Liver (tissue), 9 donors: Measurements from ENCODE around the gene NKX1-2. TPM values are rescaled to one million over a fixed set of nuclear protein-coding genes. Genes with fewer than 3 reads are reported as not detected.

Experiments used
- DNase-seq: peaks from one replicate; pipeline ENCODE4 v3.0.0-alpha.2; 2017; ENCODE audit warnings: low spot score
- H3K27ac ChIP-seq, 2 donors: one replicate each; pipeline ENCODE4 v1.7.0; 2013; ENCODE audit warnings: inconsistent platforms in 2 of 2, low read length in 2 of 2, control low read depth in 1 of 2, low read depth in 1 of 2, mild to moderate bottlenecking in 1 of 2
- H3K27me3 ChIP-seq, 4 donors: one replicate each; pipeline versions ENCODE4 v1.6.1 to v1.7.0; 2013; ENCODE audit warnings: low read length in 3 of 4, inconsistent platforms in 1 of 4, mild to moderate bottlenecking in 1 of 4, moderate library complexity in 1 of 4; ENCODE audit not compliant: control insufficient read depth in 4 of 4, insufficient read depth in 4 of 4
- H3K36me3 ChIP-seq, 4 donors: one replicate each; pipeline versions ENCODE4 v1.6.1 to v1.7.0; 2013; ENCODE audit warnings: low read length in 3 of 4, mild to moderate bottlenecking in 3 of 4, low read depth in 1 of 4, moderate library complexity in 1 of 4; ENCODE audit not compliant: control insufficient read depth in 4 of 4, insufficient read depth in 3 of 4
- H3K4me1 ChIP-seq, 4 donors: one replicate each; pipeline versions ENCODE4 v1.6.1 to v1.7.0; 2013; ENCODE audit warnings: low read length in 3 of 4, mild to moderate bottlenecking in 3 of 4, moderate library complexity in 1 of 4; ENCODE audit not compliant: control insufficient read depth in 4 of 4, insufficient read depth in 4 of 4
- H3K4me3 ChIP-seq, 3 donors: one replicate each; pipeline versions ENCODE4 v1.6.1 to v1.7.0; 2013; ENCODE audit warnings: low read length in 3 of 3, control low read depth in 1 of 3, low read depth in 1 of 3, mild to moderate bottlenecking in 1 of 3
- H3K9ac ChIP-seq, 2 donors: one replicate each; pipeline ENCODE4 v1.7.0; 2013; ENCODE audit warnings: low read length in 2 of 2, mild to moderate bottlenecking in 2 of 2, moderate library complexity in 2 of 2, control low read depth in 1 of 2, low read depth in 1 of 2
- H3K9me3 ChIP-seq, 4 donors: one replicate each; pipeline versions ENCODE4 v1.6.1 to v1.7.0; 2013; ENCODE audit warnings: low read length in 3 of 4; ENCODE audit not compliant: control insufficient read depth in 4 of 4
- EGR1 ChIP-seq, 2 donors: IDR thresholded peaks; 2 replicates each; pipeline ENCODE4 v1.6.1; 2016 to 2018; ENCODE audit warnings: antibody characterized with exemption in 2 of 2, low read depth in 2 of 2
- FOXA1 ChIP-seq: IDR thresholded peaks from 2 replicates; pipeline ENCODE4 v1.6.1; 2016; ENCODE audit warnings: antibody characterized with exemption
- FOXA2 ChIP-seq: IDR thresholded peaks from 2 replicates; pipeline ENCODE4 v1.6.1; 2016; ENCODE audit warnings: antibody characterized with exemption
- GABPA ChIP-seq, 2 donors: IDR thresholded peaks in 1 of 2; conservative IDR thresholded peaks in 1 of 2; 2 replicates each; pipeline ENCODE4 v1.6.1; 2016; ENCODE audit warnings: antibody characterized with exemption in 2 of 2, mild to moderate bottlenecking in 1 of 2, moderate library complexity in 1 of 2
- HNF4A ChIP-seq, 2 donors: conservative IDR thresholded peaks; 2 replicates each; pipeline ENCODE4 v1.6.1; 2016; ENCODE audit warnings: antibody characterized with exemption in 2 of 2, mild to moderate bottlenecking in 2 of 2
- HNF4G ChIP-seq: IDR thresholded peaks from 2 replicates; pipeline ENCODE4 v1.6.1; 2016; ENCODE audit warnings: antibody characterized with exemption
- JUND ChIP-seq, 2 donors: IDR thresholded peaks; 2 replicates each; pipeline ENCODE4 v1.6.1; 2016; ENCODE audit warnings: antibody characterized with exemption in 2 of 2
- NR2F2 ChIP-seq: IDR thresholded peaks from 2 replicates; pipeline ENCODE4 v1.6.1; 2016; ENCODE audit warnings: antibody characterized with exemption
- RAD21 ChIP-seq, 2 donors: IDR thresholded peaks; 2 replicates each; pipeline ENCODE4 v1.6.1; 2016; ENCODE audit warnings: antibody characterized with exemption in 2 of 2, mild to moderate bottlenecking in 2 of 2
- RXRA ChIP-seq, 2 donors: IDR thresholded peaks; 2 replicates each; pipeline ENCODE4 v1.6.1; 2017 to 2018; ENCODE audit warnings: antibody characterized with exemption in 2 of 2, mild to moderate bottlenecking in 1 of 2
- SP1 ChIP-seq: IDR thresholded peaks from 2 replicates; pipeline ENCODE4 v1.6.1; 2018; ENCODE audit warnings: antibody characterized with exemption, mild to moderate bottlenecking
- TAF1 ChIP-seq: conservative IDR thresholded peaks from 2 replicates; pipeline ENCODE4 v1.6.1; 2016; ENCODE audit warnings: antibody characterized with exemption, mild to moderate bottlenecking
- YY1 ChIP-seq: IDR thresholded peaks from 2 replicates; pipeline ENCODE4 v1.6.1; 2016; ENCODE audit warnings: antibody characterized with exemption, mild to moderate bottlenecking
- WGBS: extraction: QIAGEN DNeasy Blood & Tissue Kit; methylation state at CpG from one replicate; pipeline ENCODE4 v1.1.7; 2013; 5-methylcytosine and 5-hydroxymethylcytosine counted together
- polyA plus RNA-seq, 2 donors: library from polyadenylated mRNA; stranded (reverse) in 1 of 2; unstranded in 1 of 2; fragments of 200-250 nt in 1 of 2; fragments of >200 nt in 1 of 2; fragmentation: Nextera tagmentation in 1 of 2; extraction: Ambion mirVana in 1 of 2; gene quantifications; one replicate each; pipeline versions ENCODE4 v1.2.1 to v1.2.3, GENCODE V29; 2013 to 2015
- total RNA-seq, 2 donors: library from RNA; depleted of rRNA; stranded (reverse); fragments of >200 nt; gene quantifications; one replicate each; pipeline ENCODE4 v1.2.3, GENCODE V29; 2014
- TF ChIP-seq, protein P1 (sequence below): IDR thresholded peaks from 2 replicates; pipeline ENCODE4 v1.6.1; 2016; ENCODE audit warnings: antibody characterized with exemption, mild to moderate bottlenecking
- TF ChIP-seq, protein P2 (sequence below): IDR thresholded peaks from 2 replicates; pipeline ENCODE4 v1.6.1; 2016; ENCODE audit warnings: antibody characterized with exemption
- TF ChIP-seq, protein P3 (sequence below): IDR thresholded peaks from 2 replicates; pipeline ENCODE4 v1.6.1; 2016; ENCODE audit warnings: antibody characterized with exemption
- TF ChIP-seq, protein P4 (sequence below): IDR thresholded peaks from 2 replicates; pipeline ENCODE4 v1.6.1; 2016; ENCODE audit warnings: antibody characterized with exemption
- TF ChIP-seq, protein P5 (sequence below): fragments of 150-350 bp; IDR thresholded peaks from 2 replicates; pipeline ENCODE4 v1.5.1; 2017; ENCODE audit warnings: improper control_type of control experiment, low read depth, low read length; ENCODE audit not compliant: missing input control
- donor health status: healthy.
- donor health status: healthy.
- donor health status: healthy.
- donor health status: healthy.
- donor health status: healthy.

Gene NKX1-2
- total and polyA plus RNA-seq, 4 donors = not detected

DNA sequence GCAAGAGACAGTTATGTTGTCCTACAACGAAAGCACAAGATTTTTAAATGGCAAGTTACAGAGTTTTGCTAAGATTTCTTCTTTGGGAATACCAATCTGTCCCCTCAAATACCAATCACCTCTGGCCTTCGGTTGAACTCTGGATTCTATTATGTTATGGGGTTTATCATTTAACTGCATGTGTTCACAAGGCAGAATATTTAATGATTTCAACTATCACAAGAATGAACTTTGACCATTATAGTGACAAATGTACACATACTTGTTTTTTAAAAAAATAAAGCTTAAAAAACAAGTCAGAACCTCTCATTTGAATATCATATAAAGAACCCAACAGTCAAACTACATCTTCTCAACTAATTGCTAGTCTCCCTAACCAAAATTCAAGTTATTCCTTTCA lies 42.4 kb downstream of the NKX1-2 start:
- Histone ChIP-seq H3K36me3 (peaks cover 0 to 21% (median 7%) of the 10 kb centered on the region in 4 donors), H3K27ac (no peak overlapping the region), H3K9ac (no peak overlapping the region), H3K4me3 (no peak overlapping the region), H3K9me3 (no peaks in the 10 kb centered on the region), H3K27me3 (no peaks in the 10 kb centered on the region), H3K4me1 (peaks cover 0 to 9% (median 6%) of the 10 kb centered on the region in 4 donors)
- WGBS = 60% methylated on average over 2 of the region's 2 CpGs
- TF ChIP-seq YY1 = no peak
- TF ChIP-seq, protein P1, sequence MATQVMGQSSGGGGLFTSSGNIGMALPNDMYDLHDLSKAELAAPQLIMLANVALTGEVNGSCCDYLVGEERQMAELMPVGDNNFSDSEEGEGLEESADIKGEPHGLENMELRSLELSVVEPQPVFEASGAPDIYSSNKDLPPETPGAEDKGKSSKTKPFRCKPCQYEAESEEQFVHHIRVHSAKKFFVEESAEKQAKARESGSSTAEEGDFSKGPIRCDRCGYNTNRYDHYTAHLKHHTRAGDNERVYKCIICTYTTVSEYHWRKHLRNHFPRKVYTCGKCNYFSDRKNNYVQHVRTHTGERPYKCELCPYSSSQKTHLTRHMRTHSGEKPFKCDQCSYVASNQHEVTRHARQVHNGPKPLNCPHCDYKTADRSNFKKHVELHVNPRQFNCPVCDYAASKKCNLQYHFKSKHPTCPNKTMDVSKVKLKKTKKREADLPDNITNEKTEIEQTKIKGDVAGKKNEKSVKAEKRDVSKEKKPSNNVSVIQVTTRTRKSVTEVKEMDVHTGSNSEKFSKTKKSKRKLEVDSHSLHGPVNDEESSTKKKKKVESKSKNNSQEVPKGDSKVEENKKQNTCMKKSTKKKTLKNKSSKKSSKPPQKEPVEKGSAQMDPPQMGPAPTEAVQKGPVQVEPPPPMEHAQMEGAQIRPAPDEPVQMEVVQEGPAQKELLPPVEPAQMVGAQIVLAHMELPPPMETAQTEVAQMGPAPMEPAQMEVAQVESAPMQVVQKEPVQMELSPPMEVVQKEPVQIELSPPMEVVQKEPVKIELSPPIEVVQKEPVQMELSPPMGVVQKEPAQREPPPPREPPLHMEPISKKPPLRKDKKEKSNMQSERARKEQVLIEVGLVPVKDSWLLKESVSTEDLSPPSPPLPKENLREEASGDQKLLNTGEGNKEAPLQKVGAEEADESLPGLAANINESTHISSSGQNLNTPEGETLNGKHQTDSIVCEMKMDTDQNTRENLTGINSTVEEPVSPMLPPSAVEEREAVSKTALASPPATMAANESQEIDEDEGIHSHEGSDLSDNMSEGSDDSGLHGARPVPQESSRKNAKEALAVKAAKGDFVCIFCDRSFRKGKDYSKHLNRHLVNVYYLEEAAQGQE = no peak
- TF ChIP-seq HNF4G = no peak
- peak in 1 of 2 donors; percentile 36 for TF ChIP-seq RXRA (IDR thresholded peaks at IDR 0.05)
- TF ChIP-seq HNF4A (conservative IDR thresholded peaks at IDR 0.05) = peak; percentile 43 to 51
- no peak for DNase-seq

DNA sequence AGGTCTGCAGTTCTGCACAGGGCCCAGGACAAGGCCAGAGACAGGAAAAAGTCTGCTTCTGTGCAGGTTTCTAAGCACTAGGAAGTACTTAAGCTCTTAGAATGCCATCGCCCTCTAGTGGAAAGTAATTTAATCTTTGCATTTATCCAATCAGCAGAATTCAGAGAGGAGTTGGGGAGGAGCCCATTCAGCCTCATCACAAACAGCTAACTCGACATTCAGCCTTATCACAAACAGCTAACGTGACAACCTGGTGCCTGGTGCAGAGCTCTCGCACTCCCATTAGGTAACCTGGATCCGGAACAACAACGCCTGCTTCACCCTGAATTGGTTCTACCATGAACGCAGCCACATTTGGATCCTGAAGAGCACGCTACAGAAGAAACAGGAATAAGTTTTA lies 46.3 kb downstream of the NKX1-2 start:
- DNase-seq = no peak
- Histone ChIP-seq H3K27ac (no peak overlapping the region), H3K27me3 (no peaks in the 10 kb centered on the region), H3K4me1 (peaks cover 0 to 9% (median 6%) of the 10 kb centered on the region in 4 donors), H3K9me3 (no peaks in the 10 kb centered on the region), H3K36me3 (peaks cover 0 to 26% (median 16%) of the 10 kb centered on the region in 4 donors), H3K4me3 (no peak overlapping the region), H3K9ac (no peak overlapping the region)
- TF ChIP-seq TAF1 = no peak
- TF ChIP-seq, protein P1 = no peak
- peak; percentile 83 to 85 for TF ChIP-seq RAD21 (IDR thresholded peaks at IDR 0.05)
- TF ChIP-seq GABPA (IDR thresholded peaks at IDR 0.05 in 1 of 2, conservative IDR thresholded peaks at IDR 0.05 in 1 of 2) = no peak
- TF ChIP-seq, protein P2, sequence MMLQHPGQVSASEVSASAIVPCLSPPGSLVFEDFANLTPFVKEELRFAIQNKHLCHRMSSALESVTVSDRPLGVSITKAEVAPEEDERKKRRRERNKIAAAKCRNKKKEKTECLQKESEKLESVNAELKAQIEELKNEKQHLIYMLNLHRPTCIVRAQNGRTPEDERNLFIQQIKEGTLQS = no peak
- TF ChIP-seq, protein P3, sequence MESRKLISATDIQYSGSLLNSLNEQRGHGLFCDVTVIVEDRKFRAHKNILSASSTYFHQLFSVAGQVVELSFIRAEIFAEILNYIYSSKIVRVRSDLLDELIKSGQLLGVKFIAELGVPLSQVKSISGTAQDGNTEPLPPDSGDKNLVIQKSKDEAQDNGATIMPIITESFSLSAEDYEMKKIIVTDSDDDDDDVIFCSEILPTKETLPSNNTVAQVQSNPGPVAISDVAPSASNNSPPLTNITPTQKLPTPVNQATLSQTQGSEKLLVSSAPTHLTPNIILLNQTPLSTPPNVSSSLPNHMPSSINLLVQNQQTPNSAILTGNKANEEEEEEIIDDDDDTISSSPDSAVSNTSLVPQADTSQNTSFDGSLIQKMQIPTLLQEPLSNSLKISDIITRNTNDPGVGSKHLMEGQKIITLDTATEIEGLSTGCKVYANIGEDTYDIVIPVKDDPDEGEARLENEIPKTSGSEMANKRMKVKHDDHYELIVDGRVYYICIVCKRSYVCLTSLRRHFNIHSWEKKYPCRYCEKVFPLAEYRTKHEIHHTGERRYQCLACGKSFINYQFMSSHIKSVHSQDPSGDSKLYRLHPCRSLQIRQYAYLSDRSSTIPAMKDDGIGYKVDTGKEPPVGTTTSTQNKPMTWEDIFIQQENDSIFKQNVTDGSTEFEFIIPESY = no peak
- no peak for TF ChIP-seq HNF4A (conservative IDR thresholded peaks at IDR 0.05)
- TF ChIP-seq NR2F2 = no peak
- TF ChIP-seq FOXA2 = no peak
- TF ChIP-seq FOXA1 = no peak
- no peak for TF ChIP-seq EGR1 (IDR thresholded peaks at IDR 0.05; ENCODE audit: low read depth in 2 of 2)
- no peak for TF ChIP-seq HNF4G
- TF ChIP-seq, protein P4, sequence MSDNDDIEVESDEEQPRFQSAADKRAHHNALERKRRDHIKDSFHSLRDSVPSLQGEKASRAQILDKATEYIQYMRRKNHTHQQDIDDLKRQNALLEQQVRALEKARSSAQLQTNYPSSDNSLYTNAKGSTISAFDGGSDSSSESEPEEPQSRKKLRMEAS = no peak
- TF ChIP-seq, protein P5, sequence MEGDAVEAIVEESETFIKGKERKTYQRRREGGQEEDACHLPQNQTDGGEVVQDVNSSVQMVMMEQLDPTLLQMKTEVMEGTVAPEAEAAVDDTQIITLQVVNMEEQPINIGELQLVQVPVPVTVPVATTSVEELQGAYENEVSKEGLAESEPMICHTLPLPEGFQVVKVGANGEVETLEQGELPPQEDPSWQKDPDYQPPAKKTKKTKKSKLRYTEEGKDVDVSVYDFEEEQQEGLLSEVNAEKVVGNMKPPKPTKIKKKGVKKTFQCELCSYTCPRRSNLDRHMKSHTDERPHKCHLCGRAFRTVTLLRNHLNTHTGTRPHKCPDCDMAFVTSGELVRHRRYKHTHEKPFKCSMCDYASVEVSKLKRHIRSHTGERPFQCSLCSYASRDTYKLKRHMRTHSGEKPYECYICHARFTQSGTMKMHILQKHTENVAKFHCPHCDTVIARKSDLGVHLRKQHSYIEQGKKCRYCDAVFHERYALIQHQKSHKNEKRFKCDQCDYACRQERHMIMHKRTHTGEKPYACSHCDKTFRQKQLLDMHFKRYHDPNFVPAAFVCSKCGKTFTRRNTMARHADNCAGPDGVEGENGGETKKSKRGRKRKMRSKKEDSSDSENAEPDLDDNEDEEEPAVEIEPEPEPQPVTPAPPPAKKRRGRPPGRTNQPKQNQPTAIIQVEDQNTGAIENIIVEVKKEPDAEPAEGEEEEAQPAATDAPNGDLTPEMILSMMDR = peak; percentile 57
- peak; percentile 11 for TF ChIP-seq SP1
- no peak for TF ChIP-seq JUND (IDR thresholded peaks at IDR 0.05)
- TF ChIP-seq RXRA (IDR thresholded peaks at IDR 0.05) = no peak
- TF ChIP-seq YY1 = no peak
- 53% methylated on average over 8 of the region's 8 CpGs for WGBS
